Brain pericyte (primary cell): ENCODE results near the gene KCNN3.

ENCODE experiments used
- DNase-seq: peaks from one replicate; pipeline ENCODE4 v3.0.0-alpha.2; 2012; ENCODE audit warnings: low read depth, low spot score

The KCNN3 gene

DNA sequence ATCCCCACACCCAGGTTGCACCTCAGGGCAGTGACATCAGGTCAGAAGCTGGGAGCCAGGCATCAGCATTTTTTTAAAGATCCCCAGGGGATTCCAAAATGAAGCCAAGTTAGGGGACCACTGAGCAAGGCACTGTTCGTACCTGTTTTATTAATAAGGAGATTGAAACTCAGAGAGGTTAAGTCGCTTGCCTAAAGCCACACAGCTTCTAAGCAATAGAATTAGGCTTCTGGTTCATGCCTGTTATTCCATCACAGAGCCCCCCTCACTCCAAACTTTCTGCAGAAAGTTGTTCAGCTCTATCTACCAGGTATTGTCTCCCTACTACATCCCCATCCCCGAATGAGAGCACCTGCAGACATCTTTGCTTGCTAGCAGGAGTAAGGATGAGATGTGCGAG is 28.7 kb downstream of the KCNN3 start:
- no peak for DNase-seq

DNA sequence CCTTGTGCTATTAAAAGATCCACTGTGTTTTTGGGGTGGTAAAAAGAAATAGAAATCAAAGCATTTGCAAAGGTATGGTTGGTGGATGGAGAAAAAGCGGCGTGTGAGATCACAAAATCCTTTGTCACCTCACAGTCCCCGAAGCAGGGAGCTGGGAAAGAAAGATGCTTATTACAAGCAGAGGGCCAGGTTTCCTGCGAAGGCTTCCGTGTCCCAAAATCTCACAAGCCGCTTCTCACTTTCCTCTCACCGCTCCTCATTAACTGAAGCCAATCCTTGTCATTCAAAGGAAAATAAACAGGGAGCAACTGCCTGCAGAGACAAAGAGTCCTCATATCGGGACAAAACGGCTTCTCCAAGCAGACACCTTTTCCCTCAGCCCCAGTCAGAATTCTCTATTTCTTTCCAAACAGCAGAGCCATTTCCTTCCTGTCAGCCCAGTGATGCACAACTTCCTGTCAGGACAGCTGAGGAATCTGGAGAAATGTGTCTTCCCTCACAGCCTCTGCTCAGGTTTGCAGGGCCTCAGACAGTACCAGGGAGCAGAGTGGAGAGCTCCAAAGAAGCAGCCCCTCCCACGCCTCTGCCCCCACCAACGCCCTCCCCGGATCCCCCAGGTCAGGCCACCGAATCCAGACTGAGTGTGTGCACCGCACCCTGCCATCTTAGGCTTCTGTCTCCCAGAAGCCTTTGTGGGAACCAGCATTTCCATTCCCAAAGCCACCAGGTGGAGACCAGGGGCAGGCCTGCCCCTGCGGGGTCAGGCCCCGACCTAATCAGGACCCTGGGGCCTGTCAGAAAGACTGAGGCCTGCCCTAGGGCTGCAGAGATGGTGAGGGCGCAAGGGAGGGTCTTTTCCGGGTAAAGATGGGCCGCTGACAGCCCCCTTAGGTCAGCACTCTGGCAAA is 29.6 kb downstream of the KCNN3 start:
- DNase-seq = no peak

DNA sequence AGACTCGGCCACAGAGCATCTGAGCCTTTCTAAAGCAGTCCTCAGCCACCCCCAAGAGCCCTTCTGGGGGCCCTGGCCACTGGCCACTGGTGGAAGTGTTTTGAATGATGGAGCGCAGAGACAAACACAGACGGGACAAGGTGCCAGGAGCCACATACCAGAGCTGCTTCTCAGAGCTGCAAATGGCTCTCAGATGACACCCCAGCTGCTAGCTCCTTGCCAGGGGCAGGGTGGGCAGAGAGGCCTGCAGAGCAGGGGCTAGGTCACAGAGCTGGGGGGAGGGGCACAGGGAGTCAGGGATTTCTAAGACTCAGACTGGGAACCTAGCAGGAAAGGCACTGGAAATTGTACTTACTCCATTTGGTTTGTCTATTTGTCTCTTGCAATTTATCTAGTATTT is 30.4 kb downstream of the KCNN3 start:
- DNase-seq = no peak

DNA sequence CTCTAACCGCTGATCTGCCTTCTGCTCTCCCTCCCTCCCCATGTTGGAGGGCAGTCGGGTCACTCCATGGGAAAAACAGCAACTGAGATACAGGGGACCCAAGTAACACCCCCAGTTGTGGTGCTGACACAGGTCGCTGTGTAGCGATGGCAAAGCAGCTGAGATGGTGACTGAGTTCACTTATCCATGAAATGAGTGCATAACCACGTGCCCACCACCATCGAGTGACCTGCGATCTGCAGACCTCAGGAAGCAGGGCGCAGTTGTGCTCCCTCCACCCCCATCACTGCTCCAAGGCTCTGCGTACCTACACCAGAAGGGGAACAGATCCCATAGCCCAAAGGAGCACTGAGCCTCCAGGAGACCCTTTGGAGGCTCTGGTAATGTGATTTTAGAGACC is 31.1 kb downstream of the KCNN3 start:
- no peak for DNase-seq

DNA sequence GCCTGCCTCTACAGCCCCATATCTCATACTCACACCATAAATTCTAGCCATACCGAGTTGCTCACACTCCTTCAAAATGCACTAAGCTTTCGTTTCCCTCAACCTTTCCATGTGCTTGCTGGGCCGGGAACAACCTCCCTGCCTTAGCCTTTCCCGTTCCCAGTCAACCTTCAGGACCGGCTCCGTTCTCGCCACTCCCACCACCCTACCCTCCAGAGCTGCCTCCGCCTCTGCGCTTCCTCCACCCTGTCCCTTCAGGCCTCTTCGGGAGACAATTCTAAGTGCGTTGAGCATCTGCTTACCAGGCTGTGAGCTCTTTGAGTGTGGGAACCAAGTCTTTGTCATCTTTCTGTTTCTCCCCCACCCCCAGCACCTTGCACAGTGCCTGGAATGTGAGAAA is 31.6 kb downstream of the KCNN3 start:
- no peak for DNase-seq

DNA sequence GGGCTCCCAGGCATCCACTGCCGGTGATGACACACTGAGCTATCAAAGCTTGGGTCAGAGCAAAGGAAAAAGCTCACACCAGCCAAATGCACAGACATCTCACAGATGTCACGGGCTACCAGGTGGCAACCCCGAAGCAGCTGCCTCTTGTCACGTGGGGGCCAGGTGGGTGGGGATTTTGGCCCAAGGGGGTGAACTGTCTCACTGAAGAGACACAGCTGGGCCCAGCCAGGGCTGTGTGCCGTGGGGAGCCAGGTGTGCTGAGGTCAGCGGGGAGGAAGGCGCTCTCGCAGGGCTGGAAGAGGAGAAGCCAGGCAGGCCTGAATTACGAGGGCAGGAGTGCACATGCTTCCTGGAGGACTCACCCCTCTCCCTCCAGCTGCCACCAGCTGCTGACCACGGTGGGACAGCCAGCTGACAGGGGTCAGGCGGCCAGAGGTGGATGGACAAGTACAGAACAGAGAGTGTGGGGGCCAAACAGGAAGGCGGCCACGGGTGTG is 32.4 kb downstream of the KCNN3 start:
- no peak for DNase-seq

DNA sequence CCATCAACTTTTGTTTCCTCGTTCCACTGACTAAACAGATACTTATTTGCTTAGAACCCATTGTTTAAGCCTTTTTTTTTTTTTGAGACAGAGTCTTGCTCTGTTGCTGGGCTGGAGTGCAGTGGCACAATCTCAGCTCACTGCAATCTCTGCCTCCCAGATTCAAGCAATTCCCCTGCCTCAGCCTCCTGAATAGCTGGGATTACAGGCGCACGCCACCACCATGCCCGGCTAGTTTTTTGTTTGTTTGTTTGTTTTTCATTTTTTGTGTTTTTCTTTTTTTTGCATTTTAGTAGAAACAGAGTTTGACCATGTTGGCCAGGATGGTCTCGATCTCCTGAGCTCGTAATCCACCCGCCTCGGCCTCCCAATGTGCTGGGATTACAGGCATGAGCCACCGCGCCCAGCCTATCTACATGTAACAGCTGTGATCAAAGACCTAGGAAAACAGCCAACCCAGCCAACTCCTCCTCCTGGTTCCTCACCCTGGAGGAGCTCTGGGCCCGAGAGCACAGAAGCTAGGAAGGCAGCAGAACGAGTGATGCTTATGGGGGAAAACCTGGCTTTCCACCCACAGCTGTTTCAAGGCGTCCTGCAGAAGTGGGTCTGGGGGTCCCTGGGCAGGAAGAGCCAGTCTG is 32.9 kb downstream of the KCNN3 start:
- no peak for DNase-seq

DNA sequence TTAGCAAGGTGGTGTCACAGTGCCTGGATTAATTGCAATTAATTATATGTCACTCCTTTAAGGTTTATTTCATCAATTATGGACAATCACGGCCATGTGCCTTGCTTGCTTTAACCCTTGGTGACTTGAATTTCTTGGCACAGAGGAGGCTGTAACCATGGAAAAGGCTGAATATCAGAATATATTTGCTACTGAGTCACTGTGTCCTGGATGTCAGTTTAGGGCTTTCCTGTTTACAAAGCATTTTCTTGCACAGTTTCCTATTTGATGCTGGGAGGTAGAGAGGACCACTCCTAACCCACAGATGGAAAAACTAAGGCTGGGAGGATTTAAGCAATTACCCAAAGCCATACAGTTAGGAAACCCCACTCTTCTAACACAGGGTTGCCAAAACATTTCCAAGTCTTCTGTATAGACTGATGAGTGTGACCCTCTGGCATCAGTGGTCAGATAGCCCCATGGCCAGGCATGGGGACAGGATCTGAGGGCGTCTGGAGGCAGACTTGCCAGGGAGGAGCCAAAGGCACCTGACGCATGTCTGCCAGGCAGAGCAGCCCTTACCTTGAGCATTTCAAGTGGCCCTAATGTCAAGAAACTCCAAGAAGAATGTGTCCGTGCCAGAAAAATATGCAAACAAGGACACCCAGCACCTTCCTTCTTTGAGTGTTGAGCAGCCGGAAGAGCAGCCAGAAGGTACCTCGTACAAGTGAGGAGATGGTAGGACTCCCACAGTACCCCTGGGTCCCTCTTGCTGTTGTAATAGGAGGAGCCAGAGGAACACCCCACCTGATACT is 34.4 kb downstream of the KCNN3 start:
- DNase-seq = no peak

DNA sequence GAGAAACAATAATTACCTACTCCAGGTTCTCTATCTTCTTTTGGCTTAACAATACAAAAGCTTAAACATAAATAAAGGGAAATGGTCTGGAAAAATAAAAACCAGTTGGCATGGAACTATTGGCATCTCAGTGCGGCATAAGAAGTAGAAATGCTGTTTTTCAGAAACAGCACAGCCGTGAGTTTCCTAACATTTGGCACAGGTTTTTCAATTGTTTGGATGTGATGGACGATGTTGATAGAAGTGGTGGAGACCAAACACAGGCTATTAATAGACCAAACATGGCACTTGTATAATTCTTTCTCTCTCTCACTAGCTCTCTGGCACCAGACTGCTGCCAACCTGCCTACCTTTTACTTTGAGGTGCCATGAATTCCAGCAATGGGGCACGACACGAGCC is 36.2 kb downstream of the KCNN3 start:
- DNase-seq = no peak

DNA sequence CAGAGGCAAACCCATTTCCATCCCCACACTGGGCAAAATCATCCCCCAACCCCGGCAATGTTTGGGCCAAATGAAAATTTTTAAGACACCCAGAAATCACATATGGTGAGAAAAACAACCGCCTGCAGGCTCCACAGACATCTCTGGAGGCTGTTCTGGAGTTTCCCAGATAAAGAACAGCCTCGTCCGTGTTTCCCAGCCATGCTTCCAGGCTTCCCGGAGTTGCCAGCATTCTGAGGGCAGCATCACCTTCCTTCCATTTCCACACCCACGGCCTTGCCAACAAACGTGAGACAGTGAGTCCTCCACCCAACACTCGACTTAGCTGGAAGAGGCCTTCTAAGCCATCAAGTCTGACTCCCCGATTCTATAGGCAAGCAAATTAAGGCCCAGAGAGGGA is 36.9 kb downstream of the KCNN3 start:
- DNase-seq = no peak

DNA sequence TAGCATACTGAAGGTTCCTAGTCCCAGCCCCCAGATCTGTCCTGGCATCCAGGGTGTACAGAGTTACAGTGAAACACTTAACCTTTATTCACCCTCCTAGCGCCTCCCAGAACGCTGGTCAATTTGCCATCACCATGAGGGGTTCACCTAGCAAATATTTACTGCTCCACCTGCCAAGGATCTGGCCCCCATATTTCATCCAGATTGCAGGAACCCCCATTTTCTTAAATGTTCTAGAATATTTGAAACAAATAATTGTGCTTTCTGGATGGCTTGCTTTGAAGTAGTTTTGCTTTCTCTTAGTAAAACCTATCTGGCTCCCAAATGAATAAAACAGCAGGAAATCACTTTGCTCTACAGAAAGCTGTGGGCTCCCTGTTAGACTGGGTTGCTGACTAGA is 37.7 kb downstream of the KCNN3 start:
- no peak for DNase-seq

DNA sequence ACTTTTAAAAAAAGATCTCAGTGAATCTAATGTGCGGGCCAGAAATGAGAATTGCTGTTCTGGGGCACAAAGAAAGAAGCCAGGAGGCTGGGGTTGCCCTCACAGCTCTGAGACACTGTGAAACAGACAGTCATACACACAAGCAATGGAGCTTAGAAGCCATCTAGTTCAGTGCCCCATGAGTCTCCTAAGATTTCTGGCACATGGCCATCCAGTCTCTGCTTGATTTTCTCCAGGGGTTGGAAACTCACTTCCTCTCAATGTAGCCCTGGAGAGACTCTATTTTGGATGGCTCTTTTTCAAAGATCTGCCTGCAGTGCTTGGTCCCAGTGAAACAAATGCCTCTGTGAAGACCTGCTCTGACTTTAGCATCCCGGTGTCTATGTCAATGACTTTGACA is 38.6 kb downstream of the KCNN3 start:
- DNase-seq = no peak

DNA sequence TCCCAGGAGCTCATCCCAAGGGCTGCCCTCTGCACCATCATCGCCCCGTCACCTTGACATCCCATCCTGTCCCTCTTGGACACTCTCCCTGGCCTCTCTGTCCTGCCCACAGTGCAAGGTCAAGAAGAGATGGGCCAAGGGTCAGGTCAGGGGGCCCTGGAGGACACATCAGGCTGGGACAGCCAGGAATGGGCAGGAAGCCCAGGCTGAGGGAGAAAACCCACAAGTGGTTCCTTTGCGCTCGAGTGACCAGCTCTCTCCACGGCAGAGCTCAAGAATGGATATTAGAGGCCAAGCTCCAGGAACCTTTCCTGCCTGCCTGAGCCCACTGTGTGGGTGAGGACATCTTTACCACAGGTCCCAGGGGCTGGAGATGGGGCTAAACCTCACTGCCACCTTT is 41.0 kb downstream of the KCNN3 start:
- no peak for DNase-seq

DNA sequence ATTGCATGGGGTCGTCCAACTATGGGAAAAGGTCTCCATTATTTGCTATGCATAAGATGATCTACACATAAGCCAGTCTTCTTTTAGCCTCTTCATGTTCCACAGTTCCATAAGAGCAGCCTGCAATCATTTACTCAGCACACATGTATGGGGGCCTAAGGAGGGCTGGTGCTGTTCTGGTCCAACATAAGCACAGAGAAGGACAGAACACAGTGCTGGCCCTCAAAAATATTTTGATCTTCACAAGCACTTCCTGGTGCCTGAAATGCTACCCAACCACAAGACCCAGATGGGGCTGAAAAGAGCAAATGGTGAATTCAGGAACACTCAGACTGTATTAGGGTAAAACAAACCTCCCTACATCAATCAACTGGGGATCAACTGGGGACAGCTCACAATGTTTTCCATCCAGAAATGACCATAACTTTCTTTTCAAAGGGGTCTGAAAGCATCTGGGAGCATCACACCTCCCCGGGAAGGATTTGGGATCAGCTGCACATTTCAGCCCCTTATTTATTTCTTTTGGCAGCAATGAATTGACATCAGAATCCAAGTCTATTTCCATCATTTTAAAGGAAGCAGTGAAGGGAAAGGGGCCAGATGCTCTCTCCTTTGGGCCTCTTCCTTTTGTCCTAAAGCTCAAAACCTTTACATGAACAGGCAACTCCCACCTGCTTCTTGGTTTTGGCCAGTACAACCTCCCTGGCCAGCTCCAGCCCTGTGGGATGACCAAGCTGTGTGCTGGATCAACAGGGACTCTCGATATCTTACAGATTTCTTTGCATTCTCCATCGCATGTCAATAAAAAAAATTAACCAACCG is 45.7 kb downstream of the KCNN3 start:
- DNase-seq = no peak

DNA sequence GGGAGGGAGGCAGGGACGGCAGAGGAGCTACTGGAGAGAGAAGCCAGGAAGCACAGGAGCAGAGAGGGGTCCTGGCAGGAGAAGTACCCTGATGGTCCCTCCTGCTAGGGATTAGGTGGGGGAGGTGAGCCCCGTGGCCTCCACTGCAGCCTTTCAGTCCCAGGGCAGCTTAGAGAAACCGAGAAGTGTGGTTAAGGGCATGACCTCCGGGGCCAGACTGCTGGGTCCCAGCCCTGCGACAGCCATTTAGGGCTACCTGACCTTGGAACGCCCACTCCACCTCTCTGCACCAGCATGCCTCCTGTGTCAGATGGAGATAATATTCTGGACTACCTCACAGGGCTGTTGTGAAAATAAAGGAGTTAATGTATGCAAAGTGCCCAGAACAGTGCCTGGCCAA is 47.4 kb downstream of the KCNN3 start:
- no peak for DNase-seq

DNA sequence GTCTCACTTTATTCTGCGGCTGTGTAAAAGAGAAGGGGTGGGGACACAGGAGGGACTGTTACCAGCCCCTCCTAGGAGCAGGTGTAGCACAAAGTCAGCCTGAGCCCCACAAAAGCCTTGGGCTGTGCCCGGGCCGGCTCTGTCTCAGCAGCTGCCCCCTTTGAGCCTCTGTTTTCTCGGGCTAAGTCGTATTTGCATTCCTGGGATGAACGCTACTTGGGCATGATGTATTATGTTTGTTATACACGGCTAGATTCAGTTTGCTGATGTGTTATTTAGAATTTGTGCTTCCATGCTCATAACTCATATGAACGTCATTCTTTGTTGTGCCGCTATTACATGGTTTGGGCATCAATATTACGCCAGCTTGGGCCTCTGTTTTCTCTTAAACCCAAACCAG is 47.8 kb downstream of the KCNN3 start:
- DNase-seq = no peak

DNA sequence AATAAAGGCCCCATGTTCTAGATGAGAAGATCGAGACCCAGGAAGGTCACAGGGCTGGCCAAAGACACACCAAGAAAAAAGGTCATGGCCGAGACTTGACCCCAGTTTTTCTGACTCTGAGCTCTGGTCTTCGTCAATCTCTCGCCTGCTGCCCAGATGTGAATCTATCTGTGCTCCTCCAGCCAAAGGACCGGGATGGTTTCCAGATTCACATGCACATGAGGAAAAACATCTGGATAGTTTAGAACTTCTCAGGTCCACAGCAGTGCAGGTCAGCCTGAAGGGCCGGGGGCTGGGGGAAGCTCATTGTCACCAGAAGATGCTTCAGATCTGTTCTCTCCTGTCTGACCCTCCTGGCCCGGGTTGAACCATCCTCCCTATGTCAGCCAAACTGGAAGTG is 49.0 kb downstream of the KCNN3 start:
- DNase-seq = no peak

DNA sequence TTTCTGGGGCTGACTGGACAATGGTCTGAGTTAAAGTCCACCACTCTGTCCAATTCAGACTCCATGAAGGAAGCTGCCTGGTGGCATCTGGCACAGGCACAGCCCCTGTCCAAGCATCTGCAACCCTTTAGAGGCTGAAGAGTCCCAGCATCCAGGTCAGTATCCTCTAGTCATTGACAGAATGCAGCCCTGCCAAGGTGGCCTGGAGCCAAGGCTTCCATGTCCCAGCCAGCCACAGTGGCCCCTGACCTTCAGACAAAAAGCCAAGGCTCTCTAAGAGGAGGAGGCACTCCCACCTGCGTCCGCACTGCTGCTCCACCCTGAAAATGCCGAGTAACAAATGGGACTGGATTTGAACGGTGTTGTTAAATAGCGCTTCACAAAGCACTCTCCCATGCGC is 49.4 kb downstream of the KCNN3 start:
- DNase-seq = no peak

DNA sequence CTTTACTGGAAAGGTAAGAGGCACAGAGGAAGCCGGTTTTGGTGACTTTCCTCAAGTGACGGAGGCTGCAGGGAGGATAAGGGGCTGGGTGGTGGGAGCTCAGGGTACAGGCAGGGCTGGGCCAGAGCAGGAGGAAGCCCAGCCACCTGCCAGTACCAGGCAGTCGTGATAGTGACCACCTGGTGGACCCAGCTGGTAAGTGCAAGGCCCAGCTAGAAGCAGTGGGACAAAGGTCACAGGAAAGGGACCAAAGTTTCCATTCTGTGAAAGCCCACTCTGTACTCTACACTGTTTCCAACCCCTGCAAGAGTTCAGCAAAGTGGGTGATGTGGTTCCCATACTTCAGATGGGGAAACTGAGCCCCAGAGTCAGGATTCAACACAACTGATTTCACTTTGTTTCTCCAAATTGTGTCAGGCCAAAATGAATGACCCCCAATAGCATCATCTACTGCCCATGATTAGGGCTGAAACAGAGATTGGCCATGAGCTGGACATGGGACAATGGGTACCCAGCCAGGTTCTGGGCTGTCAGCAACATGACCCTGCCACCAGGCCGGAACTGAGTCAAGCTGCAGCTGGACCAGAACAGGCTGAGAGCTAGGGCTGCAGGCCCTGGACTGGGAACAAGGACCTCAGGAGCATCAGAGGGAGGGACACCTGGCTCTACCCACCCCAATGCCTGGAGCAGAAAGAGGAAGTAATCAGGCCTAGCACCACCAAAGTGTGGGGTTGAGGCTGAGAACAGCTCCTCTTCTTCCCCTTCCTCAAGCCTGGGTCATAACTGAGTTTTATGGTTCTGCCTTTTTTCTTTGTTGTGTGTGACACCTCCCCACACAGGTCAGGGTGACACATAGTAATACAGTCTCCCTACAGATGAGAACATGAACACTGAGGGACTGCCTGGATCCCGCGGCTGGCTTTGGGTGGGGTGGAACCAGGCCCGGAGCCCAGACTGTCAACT is 50.2 kb downstream of the KCNN3 start:
- DNase-seq = no peak

DNA sequence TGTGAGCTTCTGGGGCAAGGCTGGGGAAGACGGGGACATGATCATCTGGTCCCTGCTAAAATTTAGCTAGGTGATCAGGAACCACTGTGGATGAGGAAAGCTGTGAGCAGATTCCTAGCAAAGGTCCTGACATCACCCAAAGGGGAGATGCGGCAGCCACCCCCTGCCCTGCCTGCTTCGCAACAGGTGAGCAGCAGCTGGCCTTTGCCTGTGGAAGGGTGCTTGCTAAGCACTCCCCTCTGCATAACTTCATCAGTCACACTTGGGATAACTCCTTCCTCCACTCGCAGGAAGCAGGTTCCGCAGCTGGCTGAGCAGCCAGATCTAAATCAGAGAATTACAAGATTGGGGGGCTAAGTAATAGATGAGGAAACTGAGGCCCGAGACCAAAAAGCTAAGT is 51.2 kb downstream of the KCNN3 start:
- DNase-seq = no peak
